ENCODE measurements around the gene ICAM4.
"Not testable (repeated sequence)": the region's sequence is repeated elsewhere in the genome, so short reads cannot be mapped to it uniquely, and the experiment has no call there.

ICAM4 gene

GRCh38 chr19:10269333-10270179 is 17.2 kb upstream of the ICAM4 start:
- peak; percentile 65 for DNase-seq

- no peak for DNase-seq
These were observed 16.6 kb upstream of the ICAM4 start for GRCh38 chr19:10270180-10270615.

GRCh38 chr19:10270616-10271394 is 15.9 kb upstream of the ICAM4 start, which contains the start of gene ICAM1:
Gene ICAM1 (plus strand): TSS chr19:10271120. CDS start chr19:10271160, 40 bp downstream.
- peak; percentile 49 for DNase-seq

GRCh38 chr19:10271543-10272086 is 15.1 kb upstream of the ICAM4 start:
- DNase-seq, result no peak

GRCh38 chr19:10274589-10274988 is 12.2 kb upstream of the ICAM4 start:
- DNase-seq, result no peak

GRCh38 chr19:10277795-10278589 is 8.8 kb upstream of the ICAM4 start:
- DNase-seq, result no peak

GRCh38 chr19:10278935-10279334 is 7.8 kb upstream of the ICAM4 start:
- DNase-seq, result no peak

GRCh38 chr19:10279737-10280442 is 6.9 kb upstream of the ICAM4 start:
- no peak for DNase-seq

- not testable (repeated sequence) for DNase-seq
These were observed 4.7 kb upstream of the ICAM4 start for GRCh38 chr19:10282043-10282442.

GRCh38 chr19:10283301-10284064 is 3.3 kb upstream of the ICAM4 start:
- DNase-seq, result no peak

GRCh38 chr19:10284065-10284959 is 2.4 kb upstream of the ICAM4 start:
- DNase-seq, result no peak

- DNase-seq, result no peak
These were observed 1.8 kb upstream of the ICAM4 start for GRCh38 chr19:10284960-10285278.

GRCh38 chr19:10285393-10285792 is 1.4 kb upstream of the ICAM4 start:
- no peak for DNase-seq

- DNase-seq, result peak; percentile 60
These were observed 2.0 kb downstream of the ICAM4 start for GRCh38 chr19:10288662-10289166.

- DNase-seq, result peak; percentile 62
These were observed 2.5 kb downstream of the ICAM4 start for GRCh38 chr19:10289167-10289835.

- no peak for DNase-seq
These were observed 3.1 kb downstream of the ICAM4 start, which contains the start of gene ICAM5 for GRCh38 chr19:10289836-10290356. Gene ICAM5 (plus strand): TSS chr19:10289952. CDS start chr19:10290044, 92 bp downstream.

- no peak for DNase-seq
These were observed 3.7 kb downstream of the ICAM4 start for GRCh38 chr19:10290357-10290875.

- no peak for DNase-seq
These were observed 4.3 kb downstream of the ICAM4 start for GRCh38 chr19:10290876-10291553.
